ENCODE results near the gene CACNA2D1.

Gene CACNA2D1

DNA sequence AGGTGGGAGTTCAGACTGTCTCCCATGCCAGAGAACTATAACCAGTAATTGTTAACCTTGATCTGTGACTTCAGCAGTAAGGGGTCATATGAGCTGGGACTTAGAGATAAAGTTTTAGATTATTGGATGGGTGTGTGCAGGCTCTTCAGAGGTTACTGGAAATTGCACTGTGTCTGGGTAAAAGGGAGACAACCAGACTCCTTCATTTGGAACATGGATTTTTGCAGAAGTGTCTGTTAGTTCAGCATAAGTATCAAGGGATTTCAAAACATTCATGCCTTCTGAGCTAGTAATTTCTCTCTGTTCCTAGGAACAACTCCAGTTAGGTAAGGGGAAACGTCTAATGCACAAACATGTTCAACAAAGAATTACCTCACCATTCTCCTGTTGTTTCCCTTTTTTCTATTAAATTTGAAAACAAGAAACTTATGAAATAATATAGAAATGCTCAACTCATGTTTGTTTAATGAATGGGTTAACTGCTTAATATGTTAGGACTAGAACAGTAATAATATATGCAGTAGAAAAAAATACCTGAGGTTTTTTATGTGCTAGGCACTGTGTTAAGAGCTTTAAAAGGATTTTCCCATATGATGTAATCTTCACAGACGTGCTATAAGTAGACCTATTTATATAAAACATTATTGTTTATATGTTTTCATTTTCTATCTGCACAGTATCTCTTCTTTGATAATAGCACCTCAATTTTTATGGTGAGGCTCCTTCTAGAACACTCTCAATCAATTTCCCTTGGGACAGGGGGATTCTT is 233.0 kb downstream of the CACNA2D1 start:
- Histone ChIP-seq H3K27me3 (replicated peaks; ENCODE audit: control insufficient read depth, insufficient read depth, low read length) (no peaks in the 10 kb centered on the region), H3K36me3 (ENCODE audit: control insufficient read depth, insufficient read depth, low read length) (no peaks in the 10 kb centered on the region), H3K4me3 (replicated peaks; ENCODE audit: low read depth, low read length) (no peak overlapping the region)
- no peak for DNase-seq (ENCODE audit: extremely low read depth, insufficient read length)
- TF ChIP-seq, protein P1, sequence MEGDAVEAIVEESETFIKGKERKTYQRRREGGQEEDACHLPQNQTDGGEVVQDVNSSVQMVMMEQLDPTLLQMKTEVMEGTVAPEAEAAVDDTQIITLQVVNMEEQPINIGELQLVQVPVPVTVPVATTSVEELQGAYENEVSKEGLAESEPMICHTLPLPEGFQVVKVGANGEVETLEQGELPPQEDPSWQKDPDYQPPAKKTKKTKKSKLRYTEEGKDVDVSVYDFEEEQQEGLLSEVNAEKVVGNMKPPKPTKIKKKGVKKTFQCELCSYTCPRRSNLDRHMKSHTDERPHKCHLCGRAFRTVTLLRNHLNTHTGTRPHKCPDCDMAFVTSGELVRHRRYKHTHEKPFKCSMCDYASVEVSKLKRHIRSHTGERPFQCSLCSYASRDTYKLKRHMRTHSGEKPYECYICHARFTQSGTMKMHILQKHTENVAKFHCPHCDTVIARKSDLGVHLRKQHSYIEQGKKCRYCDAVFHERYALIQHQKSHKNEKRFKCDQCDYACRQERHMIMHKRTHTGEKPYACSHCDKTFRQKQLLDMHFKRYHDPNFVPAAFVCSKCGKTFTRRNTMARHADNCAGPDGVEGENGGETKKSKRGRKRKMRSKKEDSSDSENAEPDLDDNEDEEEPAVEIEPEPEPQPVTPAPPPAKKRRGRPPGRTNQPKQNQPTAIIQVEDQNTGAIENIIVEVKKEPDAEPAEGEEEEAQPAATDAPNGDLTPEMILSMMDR (IDR thresholded peaks at IDR 0.05; ENCODE audit: insufficient read depth, low read length, poor library complexity, severe bottlenecking), result no peak

DNA sequence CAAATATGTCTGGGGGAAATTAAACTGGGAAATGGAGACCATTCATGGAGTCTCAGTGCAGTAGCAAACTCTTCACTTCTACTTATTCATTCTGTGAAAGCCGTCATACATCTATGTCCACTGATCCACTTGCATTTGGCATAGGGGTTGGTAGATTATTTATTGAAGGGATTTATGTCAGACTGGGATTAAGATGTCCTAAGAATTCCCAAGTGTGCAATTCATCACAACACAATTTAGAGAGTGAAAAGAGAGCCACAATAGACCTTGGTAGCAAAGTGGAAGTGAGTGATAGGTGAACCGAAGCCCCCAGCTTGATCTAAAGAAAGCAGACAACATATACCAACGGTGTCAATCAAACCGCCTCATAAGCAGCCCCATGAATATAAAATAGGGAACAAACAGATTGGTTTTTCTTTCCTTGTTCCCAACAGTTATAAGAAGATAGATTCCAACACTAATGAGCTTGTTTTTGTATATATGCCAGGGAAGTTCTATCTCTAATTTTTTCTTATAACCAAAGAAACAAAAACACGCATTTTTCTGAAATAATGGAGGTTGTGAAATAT is 234.3 kb downstream of the CACNA2D1 start:
- no peak overlapping the region for H3K4me3 ChIP-seq (replicated peaks; ENCODE audit: low read depth, low read length)
- DNase-seq (ENCODE audit: extremely low read depth, insufficient read length), result no peak
- no peaks in the 10 kb centered on the region for H3K36me3 ChIP-seq (ENCODE audit: control insufficient read depth, insufficient read depth, low read length)
- TF ChIP-seq, protein P1 (IDR thresholded peaks at IDR 0.05; ENCODE audit: insufficient read depth, low read length, poor library complexity, severe bottlenecking), result no peak
- no peaks in the 10 kb centered on the region for H3K27me3 ChIP-seq (replicated peaks; ENCODE audit: control insufficient read depth, insufficient read depth, low read length)

DNA sequence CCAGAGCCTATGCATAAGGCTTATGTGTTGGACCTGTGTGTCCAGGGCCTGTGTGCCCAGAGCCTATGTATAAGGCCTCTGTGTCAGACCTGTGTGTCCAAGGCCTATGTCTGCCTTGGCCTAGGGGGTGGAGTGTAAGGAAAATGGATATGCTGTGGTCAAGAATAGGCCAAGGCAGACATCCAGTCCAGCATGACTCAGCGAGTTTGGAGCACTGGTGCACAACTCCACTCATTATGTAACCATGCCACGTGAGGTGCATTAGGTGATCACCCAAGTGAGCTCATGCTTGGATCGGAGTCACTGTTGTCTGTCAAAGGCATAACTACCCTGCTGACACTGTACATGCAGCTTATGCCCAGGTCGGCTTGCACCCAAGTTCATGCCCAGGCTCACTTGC is 238.9 kb downstream of the CACNA2D1 start:
- no peaks in the 10 kb centered on the region for H3K27me3 ChIP-seq (replicated peaks; ENCODE audit: control insufficient read depth, insufficient read depth, low read length)
- no peak for DNase-seq (ENCODE audit: extremely low read depth, insufficient read length)
- TF ChIP-seq, protein P1 (IDR thresholded peaks at IDR 0.05; ENCODE audit: insufficient read depth, low read length, poor library complexity, severe bottlenecking), result no peak

DNA sequence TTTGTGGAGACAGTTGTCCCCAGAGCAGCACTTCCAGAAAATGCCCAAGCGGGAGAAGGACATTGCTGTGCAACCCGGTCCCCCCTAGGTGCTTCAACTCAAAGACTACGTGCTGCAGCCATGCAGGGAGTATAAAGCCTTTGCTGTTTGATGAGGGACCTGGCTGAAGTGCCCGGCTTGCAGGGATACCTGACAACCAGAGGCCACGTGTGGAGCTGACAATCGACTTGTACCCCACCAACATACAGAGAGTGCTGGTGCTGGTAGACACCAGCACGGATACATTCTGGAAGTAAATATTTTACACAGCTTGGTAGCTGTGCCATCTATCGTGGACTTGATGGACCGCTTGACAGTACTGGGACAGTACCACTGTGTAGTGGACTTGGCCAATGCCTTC is 240.6 kb downstream of the CACNA2D1 start:
- DNase-seq (ENCODE audit: extremely low read depth, insufficient read length), result no peak
- Histone ChIP-seq H3K27me3 (replicated peaks; ENCODE audit: control insufficient read depth, insufficient read depth, low read length) (no peaks in the 10 kb centered on the region), H3K4me3 (replicated peaks; ENCODE audit: low read depth, low read length) (no peak overlapping the region), H3K36me3 (ENCODE audit: control insufficient read depth, insufficient read depth, low read length) (no peaks in the 10 kb centered on the region)
- TF ChIP-seq, protein P1 (IDR thresholded peaks at IDR 0.05; ENCODE audit: insufficient read depth, low read length, poor library complexity, severe bottlenecking), result no peak

More for the DNA sequence above, 238.9 kb downstream of the CACNA2D1 start:
- Histone ChIP-seq H3K4me3 (replicated peaks; ENCODE audit: low read depth, low read length) (no peak overlapping the region), H3K36me3 (ENCODE audit: control insufficient read depth, insufficient read depth, low read length) (no peaks in the 10 kb centered on the region)

DNA sequence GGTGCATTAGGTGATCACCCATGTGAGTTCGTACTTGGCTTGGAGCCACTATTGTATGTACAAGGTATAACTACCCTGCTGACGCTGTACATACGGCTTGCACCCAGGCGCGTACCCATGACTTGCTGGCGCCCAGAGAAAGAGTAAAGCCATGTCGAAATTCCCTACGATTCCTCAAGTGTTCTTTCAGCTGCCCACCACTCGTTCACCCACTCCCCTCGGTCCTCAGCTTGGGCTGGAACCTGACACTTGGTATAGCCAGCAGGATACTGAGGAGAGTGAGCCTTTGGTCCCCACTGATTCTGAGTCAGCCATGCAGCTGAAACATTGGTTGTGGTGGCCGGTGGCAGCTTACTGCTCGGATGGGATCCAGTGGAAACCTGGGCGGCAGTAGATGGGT is 241.5 kb downstream of the CACNA2D1 start:
- no peak overlapping the region for H3K4me3 ChIP-seq (replicated peaks; ENCODE audit: low read depth, low read length)
- H3K27me3 ChIP-seq (replicated peaks; ENCODE audit: control insufficient read depth, insufficient read depth, low read length), result no peaks in the 10 kb centered on the region
- no peak for DNase-seq (ENCODE audit: extremely low read depth, insufficient read length)
- H3K36me3 ChIP-seq (ENCODE audit: control insufficient read depth, insufficient read depth, low read length), result no peaks in the 10 kb centered on the region
- TF ChIP-seq, protein P1 (IDR thresholded peaks at IDR 0.05; ENCODE audit: insufficient read depth, low read length, poor library complexity, severe bottlenecking), result no peak

Measured in GM06990 (cell line).